ENCODE results near the gene OR6B2.

OR6B2 gene

GRCh38 chr2:240037358-240037757, 7.1 kb upstream of the OR6B2 start:
- DNase-seq, result no peak

DNA sequence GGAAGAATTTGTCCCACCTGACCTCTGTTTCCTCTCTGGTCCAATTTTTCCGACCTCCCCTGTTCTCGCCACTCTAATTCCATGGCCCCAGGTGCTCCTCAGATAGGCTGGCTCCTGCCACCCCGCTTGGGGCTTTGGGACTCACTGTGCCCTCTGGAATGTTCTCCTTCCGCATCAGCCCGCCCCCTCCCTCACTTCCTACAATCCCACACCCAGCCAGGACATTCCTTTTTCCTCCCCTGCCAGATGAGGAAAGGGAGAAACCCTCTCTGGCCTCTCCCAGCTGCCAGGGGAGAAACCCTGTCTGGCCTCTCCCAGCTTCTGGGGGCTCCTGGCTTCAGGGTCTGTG, 3.1 kb upstream of the OR6B2 start:
- no peak for DNase-seq

- DNase-seq, result no peak
These were observed 2.4 kb upstream of the OR6B2 start for GRCh38 chr2:240032406-240033329.

- DNase-seq, result peak; percentile 32
These were observed 5.5 kb downstream of the OR6B2 start for GRCh38 chr2:240024766-240025165.

DNA sequence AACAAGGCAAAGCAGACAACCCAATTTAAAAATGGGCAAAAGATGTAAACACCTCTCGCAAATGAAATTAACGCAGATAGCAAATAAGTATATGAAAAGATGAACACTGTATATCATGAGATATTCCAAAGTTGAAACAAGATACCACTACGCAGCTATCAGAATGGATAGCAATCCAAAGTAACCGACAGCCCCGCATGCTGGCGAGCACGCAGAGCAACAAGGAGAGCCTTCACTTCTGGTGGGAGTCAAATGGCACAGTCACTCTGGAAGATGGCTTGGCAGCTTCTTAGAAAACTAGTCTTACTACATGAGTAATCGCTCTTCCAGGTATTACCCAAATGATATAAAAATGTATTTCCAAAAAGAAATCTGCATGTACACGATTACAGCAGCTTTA, 6.4 kb downstream of the OR6B2 start:
- no peak for DNase-seq

- peak; percentile 69 for DNase-seq
These were observed 8.6 kb downstream of the OR6B2 start for GRCh38 chr2:240021488-240022104.

- no peak for DNase-seq
These were observed 12.0 kb downstream of the OR6B2 start for GRCh38 chr2:240018071-240018750.

DNA sequence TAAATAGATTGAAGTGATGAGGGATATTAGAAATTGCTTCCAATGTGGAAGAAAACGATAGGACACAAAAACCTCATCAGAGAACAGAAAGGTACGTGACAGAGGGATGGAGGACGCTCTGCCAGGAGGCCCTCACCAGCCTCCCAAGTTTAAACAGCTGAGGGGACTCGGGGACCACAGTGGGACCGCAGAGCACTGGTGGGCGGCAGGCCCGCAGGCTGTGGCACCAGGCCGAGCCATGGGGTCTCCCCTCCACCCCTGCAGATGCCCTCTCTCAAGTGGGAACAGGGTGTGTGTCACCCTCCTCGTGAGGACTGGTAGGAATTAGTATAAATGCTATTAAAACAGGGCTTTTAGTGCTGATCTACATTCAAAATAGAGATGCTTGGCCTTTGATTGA, 15.9 kb downstream of the OR6B2 start:
- no peak for DNase-seq

- DNase-seq, result no peak
These were observed 16.9 kb downstream of the OR6B2 start for GRCh38 chr2:240013343-240013742.

GRCh38 chr2:240002983-240003382, 27.2 kb downstream of the OR6B2 start:
- no peak for DNase-seq

GRCh38 chr2:240000671-240001070, 29.6 kb downstream of the OR6B2 start:
- DNase-seq, result no peak

DNA sequence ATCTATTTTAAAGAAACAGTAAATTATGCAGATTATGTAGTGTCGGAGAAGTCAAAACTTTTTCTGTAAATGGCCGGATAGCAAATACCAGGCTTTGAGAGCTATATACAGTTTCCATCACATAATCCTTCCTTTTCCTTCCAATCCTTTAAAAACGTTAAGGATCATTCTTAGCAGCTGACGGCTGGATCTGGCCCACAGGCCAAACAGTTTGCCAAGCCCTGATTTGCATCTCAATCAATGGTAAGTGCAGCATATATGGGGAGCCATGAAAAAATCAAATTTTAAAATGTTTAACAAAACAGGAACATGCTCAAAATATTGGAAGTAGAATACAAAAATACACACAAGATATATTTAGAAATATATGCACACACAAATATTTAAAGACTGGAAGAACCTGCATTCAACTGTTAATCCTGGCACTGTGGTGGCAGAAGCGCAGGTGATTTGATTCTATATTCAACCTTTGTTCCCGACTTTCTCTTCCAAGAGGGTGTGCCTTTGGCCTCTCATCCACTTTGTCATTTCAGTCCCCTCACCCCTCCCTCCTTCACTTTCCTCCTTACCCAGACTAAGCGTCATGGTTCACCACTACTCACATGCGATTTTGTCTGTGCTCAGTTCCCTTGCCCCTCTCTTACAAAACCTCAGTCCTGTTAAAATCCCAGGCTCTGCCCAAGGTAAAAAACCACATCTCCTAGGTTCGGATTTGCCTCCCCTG, 32.4 kb downstream of the OR6B2 start:
- DNase-seq, result no peak

- DNase-seq, result no peak
These were observed 36.1 kb downstream of the OR6B2 start for GRCh38 chr2:239994086-239994485.

- no peak for DNase-seq
These were observed 36.9 kb downstream of the OR6B2 start for GRCh38 chr2:239993291-239993690.

- DNase-seq, result no peak
These were observed 38.4 kb downstream of the OR6B2 start for GRCh38 chr2:239991689-239992314.

DNA sequence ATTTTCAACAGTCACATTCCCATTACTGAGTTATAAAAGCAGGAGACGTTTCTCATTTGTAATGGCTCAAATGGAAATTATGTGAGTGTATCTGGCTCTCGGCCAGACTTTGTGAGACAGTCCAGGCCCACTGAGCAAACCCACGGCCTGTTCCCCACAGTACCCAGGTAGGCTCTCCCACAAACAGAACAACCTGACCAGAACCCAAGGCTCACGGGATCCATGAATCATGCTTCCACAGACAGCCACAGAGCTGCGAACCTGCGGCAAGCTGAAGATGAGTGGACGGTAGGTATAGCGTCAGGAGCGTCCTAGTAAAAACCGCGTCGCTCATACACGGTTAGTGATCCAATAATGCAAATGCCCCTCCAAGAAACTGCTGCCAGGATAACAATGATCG, 39.3 kb downstream of the OR6B2 start:
- no peak for DNase-seq

DNA sequence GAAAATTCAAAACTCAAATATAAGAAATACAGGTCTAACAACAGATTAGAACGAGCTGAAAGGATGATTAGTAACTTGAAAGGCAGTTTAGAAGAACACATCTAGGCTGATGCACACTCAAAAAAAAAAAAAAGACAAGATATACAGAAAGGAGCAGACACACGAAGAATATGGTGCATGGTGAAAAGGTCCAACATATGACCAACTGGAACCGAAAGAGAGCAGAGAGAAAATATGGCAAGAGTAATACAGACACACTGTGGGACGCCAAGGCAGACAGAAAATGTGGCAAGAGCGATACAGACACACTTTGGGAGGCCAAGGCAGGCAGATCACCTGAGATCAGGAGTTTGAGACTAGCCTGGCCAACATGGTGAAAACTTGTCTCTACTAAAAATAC, 44.9 kb downstream of the OR6B2 start:
- no peak for DNase-seq

DNA sequence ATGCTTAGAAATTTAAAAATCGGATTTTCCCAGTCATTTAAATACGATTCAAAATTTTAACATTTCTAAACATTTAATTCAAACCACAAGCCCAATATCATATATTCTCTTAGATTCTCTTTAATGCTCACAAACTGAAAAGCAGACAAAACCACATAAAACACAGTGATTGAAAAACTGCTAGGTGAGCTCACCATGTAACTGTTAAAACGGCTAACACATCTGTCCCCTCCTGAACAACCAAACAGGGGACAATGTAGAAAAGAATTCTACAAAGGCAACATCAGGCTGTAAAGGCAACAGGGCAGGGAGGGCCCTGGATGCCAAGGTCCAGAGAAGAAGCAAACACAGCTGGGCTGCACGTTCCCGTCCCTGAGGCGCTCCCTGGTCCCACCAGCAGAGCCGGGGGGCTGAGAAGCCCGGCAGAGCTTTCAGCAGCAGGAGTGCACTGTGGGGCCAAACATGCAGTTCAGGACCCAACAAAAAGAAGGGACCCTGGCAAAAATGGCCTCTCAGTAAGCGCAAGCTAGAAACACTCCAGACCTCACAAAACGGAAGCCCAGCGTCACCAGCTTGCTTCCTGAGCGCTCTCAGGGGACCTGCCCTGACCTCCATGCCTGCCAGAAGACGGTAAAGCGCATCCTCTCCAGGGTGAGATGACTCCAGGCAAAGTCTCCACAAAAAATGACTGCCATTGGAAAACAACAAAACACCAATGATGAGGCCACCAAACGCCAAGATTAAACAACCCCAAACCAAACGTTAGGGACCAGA, 45.6 kb downstream of the OR6B2 start:
- DNase-seq, result no peak

GRCh38 chr2:239983004-239983778, 47.0 kb downstream of the OR6B2 start:
- DNase-seq, result no peak

All from activated naive CD4-positive, alpha-beta T cell treated with anti-CD3 and anti-CD28 coated beads, Interleukin-2, amount 50 U/mL, for 16 hours (primary cell).